Panc1 (cell line): ENCODE data around the gene SERPINB13. TPM values are rescaled to one million over a fixed set of nuclear protein-coding genes. Genes with fewer than 3 reads are reported as not detected.

Source experiments
- ATAC-seq: fragments of 200-7000 bp; cut with Tn5 transposase; 2 replicates; pipeline ENCODE4 v1.9.1; 2020; ENCODE audit warnings: mild to moderate bottlenecking, moderate library complexity
- BruUV-seq: library from RNA; stranded (reverse); fragments of 400-500 nt; replicated peaks from 2 replicates; lab custom pipeline; 2021; lab: Mats Ljungman, UMichigan
- CTCF ChIA-PET: fragments of 300-600 bp; sonication (Branson Sonifier 250); formaldehyde crosslinking; loops from one replicate; lab custom pipeline; 2022; ENCODE audit warnings: antibody characterized with exemption; lab: Charles Lee
- POLR2A ChIA-PET: fragments of 300-600 bp; sonication (Branson Sonifier 250); formaldehyde crosslinking; loops from one replicate; lab custom pipeline; 2022; ENCODE audit warnings: antibody characterized with exemption; lab: Charles Lee
- DNase-seq: peaks from one replicate; pipeline ENCODE4 v3.0.0-alpha.2; 2010; ENCODE audit warnings: low read depth, low spot score
- H3K27ac ChIP-seq: 2 replicates; pipeline ENCODE4 v1.5.1; 2011; ENCODE audit warnings: mild to moderate bottlenecking, low read length, inconsistent platforms
- H3K27me3 ChIP-seq: fragments of 200-500 bp; sonication (Bioruptor generic); 2 replicates; pipeline ENCODE4 v1.6.0; 2014; ENCODE audit warnings: low read length, inconsistent platforms; ENCODE audit not compliant: control insufficient read depth, insufficient read depth
- H3K36me3 ChIP-seq: fragments of 200-500 bp; sonication (Bioruptor generic); 2 replicates; pipeline ENCODE4 v1.5.1; 2014; ENCODE audit warnings: inconsistent platforms, mild to moderate bottlenecking, low read length, moderate library complexity; ENCODE audit not compliant: control insufficient read depth, insufficient read depth
- H3K4me1 ChIP-seq: 2 replicates; pipeline ENCODE4 v1.5.1; 2011; ENCODE audit warnings: inconsistent platforms, mild to moderate bottlenecking, low read length, moderate library complexity; ENCODE audit not compliant: control insufficient read depth, insufficient read depth
- H3K4me3 ChIP-seq, 2 experiments: 2 replicates each; pipeline ENCODE4 v1.5.1; 2011 to 2012; ENCODE audit warnings: low read depth in 2 of 2, low read length in 2 of 2, mild to moderate bottlenecking in 2 of 2, inconsistent platforms in 1 of 2, moderate library complexity in 1 of 2
- H3K9me3 ChIP-seq: fragments of 200-500 bp; sonication (Bioruptor generic); 2 replicates; pipeline ENCODE4 v1.5.1; 2014; ENCODE audit warnings: low read depth, mild to moderate bottlenecking, inconsistent platforms, low read length, moderate library complexity; ENCODE audit not compliant: control insufficient read depth, insufficient read depth
- CTCF ChIP-seq: fragments of 450-650 bp; IDR thresholded peaks from 2 replicates; pipeline ENCODE4 v1.5.1; 2017; ENCODE audit warnings: mild to moderate bottlenecking
- POLR2AphosphoS5 ChIP-seq: IDR thresholded peaks from 2 replicates; pipeline ENCODE4 v1.6.1; 2012; ENCODE audit warnings: mild to moderate bottlenecking, low read depth, low read length, moderate library complexity
- SIN3A ChIP-seq: IDR thresholded peaks from 2 replicates; pipeline ENCODE4 v1.6.1; 2012; ENCODE audit warnings: low read depth, mild to moderate bottlenecking, low read length, moderate library complexity, borderline replicate concordance; ENCODE audit not compliant: insufficient read depth
- TCF7L2 ChIP-seq: IDR thresholded peaks from 2 replicates; pipeline ENCODE4 v1.6.1; 2011; ENCODE audit warnings: mild to moderate bottlenecking, low read depth, low read length, inconsistent platforms
- in situ Hi-C: cut with HindIII; loops from 2 replicates; pipeline ENCODE4 v1.10.0; 2016; ENCODE audit warnings: low sequenced_read_pairs, low pct_unique_long_range_greater_than_20kb
- intact Hi-C: fragments of 100-400 bp; cut with micrococcal nuclease; formaldehyde crosslinking; loops from one replicate; pipeline ENCODE4 v1.10.0; 2022; ENCODE audit not compliant: unreplicated experiment
- total RNA-seq: library from RNA; stranded (reverse); gene quantifications from one replicate; pipeline ENCODE4 v1.2.1, GENCODE V29; 2021; ENCODE audit not compliant: unreplicated experiment
- TF ChIP-seq, protein P1 (sequence below), 2 experiments: IDR thresholded peaks; 2 replicates each; pipeline ENCODE4 v1.6.1; 2011 to 2012; ENCODE audit warnings: low read depth in 2 of 2, control low read depth in 1 of 2, low read length in 1 of 2, mild to moderate bottlenecking in 1 of 2, moderate library complexity in 1 of 2; ENCODE audit not compliant: insufficient read depth in 1 of 2

SERPINB13 gene
- total RNA-seq, 1 experiment from 2014 or later, result not detected

DNA sequence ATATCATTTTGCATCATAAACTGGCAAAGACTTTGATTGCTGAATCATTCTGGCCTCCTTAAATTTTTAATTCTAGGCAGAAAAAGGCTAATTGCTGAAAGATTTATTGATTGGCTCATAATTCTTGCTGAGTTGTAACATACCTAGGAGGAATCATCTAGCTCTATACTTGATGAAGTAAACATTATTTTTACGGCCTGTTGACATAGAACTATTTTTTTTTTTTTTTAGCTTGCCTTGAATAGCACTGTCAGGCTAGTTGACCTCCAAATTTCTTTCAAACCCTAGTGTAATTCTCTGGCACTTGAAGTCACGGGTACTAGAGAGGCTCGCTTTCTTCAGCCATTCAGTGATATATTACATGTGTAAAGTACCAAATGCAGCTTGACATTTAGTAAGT is 42.1 kb upstream of the SERPINB13 start:
- no peak overlapping the region for H3K27ac ChIP-seq
- no peak overlapping the region for H3K4me3 ChIP-seq
- no peaks in the 10 kb centered on the region for H3K4me1 ChIP-seq
- H3K9me3 ChIP-seq, result no peaks in the 10 kb centered on the region
- CTCF ChIA-PET, result interaction anchor here (0.7 kb wide), 1 partner anchor 408 kb away, joined by 5 read pairs; no protein-coding TSS in a partner anchor
- ATAC-seq (no peak), DNase-seq (no peak)
- TF ChIP-seq, protein P1, sequence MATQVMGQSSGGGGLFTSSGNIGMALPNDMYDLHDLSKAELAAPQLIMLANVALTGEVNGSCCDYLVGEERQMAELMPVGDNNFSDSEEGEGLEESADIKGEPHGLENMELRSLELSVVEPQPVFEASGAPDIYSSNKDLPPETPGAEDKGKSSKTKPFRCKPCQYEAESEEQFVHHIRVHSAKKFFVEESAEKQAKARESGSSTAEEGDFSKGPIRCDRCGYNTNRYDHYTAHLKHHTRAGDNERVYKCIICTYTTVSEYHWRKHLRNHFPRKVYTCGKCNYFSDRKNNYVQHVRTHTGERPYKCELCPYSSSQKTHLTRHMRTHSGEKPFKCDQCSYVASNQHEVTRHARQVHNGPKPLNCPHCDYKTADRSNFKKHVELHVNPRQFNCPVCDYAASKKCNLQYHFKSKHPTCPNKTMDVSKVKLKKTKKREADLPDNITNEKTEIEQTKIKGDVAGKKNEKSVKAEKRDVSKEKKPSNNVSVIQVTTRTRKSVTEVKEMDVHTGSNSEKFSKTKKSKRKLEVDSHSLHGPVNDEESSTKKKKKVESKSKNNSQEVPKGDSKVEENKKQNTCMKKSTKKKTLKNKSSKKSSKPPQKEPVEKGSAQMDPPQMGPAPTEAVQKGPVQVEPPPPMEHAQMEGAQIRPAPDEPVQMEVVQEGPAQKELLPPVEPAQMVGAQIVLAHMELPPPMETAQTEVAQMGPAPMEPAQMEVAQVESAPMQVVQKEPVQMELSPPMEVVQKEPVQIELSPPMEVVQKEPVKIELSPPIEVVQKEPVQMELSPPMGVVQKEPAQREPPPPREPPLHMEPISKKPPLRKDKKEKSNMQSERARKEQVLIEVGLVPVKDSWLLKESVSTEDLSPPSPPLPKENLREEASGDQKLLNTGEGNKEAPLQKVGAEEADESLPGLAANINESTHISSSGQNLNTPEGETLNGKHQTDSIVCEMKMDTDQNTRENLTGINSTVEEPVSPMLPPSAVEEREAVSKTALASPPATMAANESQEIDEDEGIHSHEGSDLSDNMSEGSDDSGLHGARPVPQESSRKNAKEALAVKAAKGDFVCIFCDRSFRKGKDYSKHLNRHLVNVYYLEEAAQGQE (IDR thresholded peaks at IDR 0.05; ENCODE audit: insufficient read depth in 1 of 2, low read depth in 2 of 2, low read length in 1 of 2), result no peak
- TF ChIP-seq POLR2AphosphoS5, result no peak
- no peak for TF ChIP-seq SIN3A
- no peak for TF ChIP-seq CTCF
- TF ChIP-seq TCF7L2, result no peak
- intact Hi-C loops, result no loop called here
- no peaks in the 10 kb centered on the region for H3K27me3 ChIP-seq
- no TSS peak for BruUV-seq
- in situ Hi-C loops, result no loop called here
- POLR2A ChIA-PET, result no interaction called here
- H3K36me3 ChIP-seq, result no peaks in the 10 kb centered on the region

DNA sequence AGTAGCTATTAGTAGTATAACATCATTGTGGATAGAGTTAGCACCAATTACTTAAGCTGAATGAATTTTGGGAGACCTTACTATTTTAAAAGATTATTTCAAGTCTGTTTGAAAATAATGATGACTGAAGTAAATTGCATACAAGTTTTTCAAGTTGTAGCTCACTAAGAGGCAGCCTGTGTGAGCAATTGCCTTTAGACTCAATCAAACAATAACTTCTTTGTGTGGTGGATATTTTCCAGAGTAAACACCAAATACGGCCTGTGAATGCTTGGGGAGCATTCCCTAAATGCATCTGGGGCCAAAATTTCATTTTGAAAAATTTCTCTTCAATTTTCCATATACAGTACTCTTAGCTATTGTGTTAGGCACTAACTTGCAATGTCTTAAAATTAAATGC is 37.1 kb upstream of the SERPINB13 start:
- no peak for DNase-seq
- BruUV-seq, result no TSS peak
- intact Hi-C loops (no loop called here), in situ Hi-C loops (no loop called here)
- TF ChIP-seq, protein P1 (IDR thresholded peaks at IDR 0.05; ENCODE audit: insufficient read depth in 1 of 2, low read depth in 2 of 2, low read length in 1 of 2), result no peak
- TF ChIP-seq SIN3A (no peak), CTCF (no peak), POLR2AphosphoS5 (no peak), TCF7L2 (no peak)
- H3K27me3 ChIP-seq, result no peaks in the 10 kb centered on the region; the same call in 1 of the 2 replicates
- ChIA-PET CTCF (no interaction called here), POLR2A (no interaction called here)
- no peaks in the 10 kb centered on the region for H3K9me3 ChIP-seq
- no peak overlapping the region for H3K27ac ChIP-seq
- no peak for ATAC-seq
- H3K36me3 ChIP-seq, result no peaks in the 10 kb centered on the region
- H3K4me3 ChIP-seq, result no peak overlapping the region
- H3K4me1 ChIP-seq, result no peaks in the 10 kb centered on the region
